Measurements from ENCODE around the gene ADH6.

The ADH6 gene

GRCh38 chr4:99161373-99162099, 57.5 kb downstream of the ADH6 start:
- Histone ChIP-seq H3K9me2 (replicated peaks; ENCODE audit: control insufficient read depth, low read length) (no peaks in the 10 kb centered on the region), H3K9me3 (ENCODE audit: control insufficient read depth, insufficient read depth, low read length) (no peaks in the 10 kb centered on the region), H3K27ac (ENCODE audit: low read depth, low read length) (no peak overlapping the region), H3K36me3 (ENCODE audit: control insufficient read depth, low read length) (no peaks in the 10 kb centered on the region), H3K79me2 (ENCODE audit: control insufficient read depth, low read length) (no peaks in the 10 kb centered on the region), H3K4me1 (ENCODE audit: control insufficient read depth, low read length) (no peaks in the 10 kb centered on the region), H3F3A (ENCODE audit: control insufficient read depth, insufficient read depth) (no peaks in the 10 kb centered on the region), H3K27me3 (ENCODE audit: control insufficient read depth, low read length) (no peaks in the 10 kb centered on the region), H3K4me3 (ENCODE audit: low read length) (no peak overlapping the region), H3K4me2 (ENCODE audit: low read length) (no peak overlapping the region), H4K20me1 (ENCODE audit: control insufficient read depth, insufficient read depth, low read depth, low read length) (no peaks in the 10 kb centered on the region)
- TF ChIP-seq CTCF (IDR thresholded peaks at IDR 0.05; ENCODE audit: low read depth, low read length, poor library complexity, severe bottlenecking) (no peak), EZH2phosphoT487 (IDR thresholded peaks at IDR 0.05; ENCODE audit: borderline replicate concordance, low read length) (no peak)

DNA sequence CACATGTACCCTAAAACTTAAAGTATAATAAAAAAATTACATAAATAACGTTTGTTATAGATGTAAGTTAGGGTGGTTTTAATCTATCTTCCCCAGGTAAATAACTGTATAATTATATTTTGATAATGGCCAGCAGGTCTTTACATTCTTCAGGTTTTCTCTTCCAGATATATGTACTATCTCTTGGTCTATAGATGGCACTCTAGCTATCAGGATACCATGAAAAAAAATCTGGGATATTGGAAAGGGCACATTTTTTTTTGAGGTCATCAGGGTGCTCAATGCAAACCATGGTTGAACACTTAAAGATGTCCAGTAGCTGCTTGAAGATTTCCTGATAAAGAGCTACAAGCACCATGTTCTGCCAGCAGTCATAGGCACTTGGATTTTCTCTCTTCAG, 59.3 kb downstream of the ADH6 start:
- H3K36me3 ChIP-seq (ENCODE audit: control insufficient read depth, low read length) = no peaks in the 10 kb centered on the region
- H3K27ac ChIP-seq (ENCODE audit: low read depth, low read length) = no peak overlapping the region
- H3K27me3 ChIP-seq (ENCODE audit: control insufficient read depth, low read length) = no peaks in the 10 kb centered on the region
- no peak overlapping the region for H3K4me3 ChIP-seq (ENCODE audit: low read length)
- no peaks in the 10 kb centered on the region for H3K79me2 ChIP-seq (ENCODE audit: control insufficient read depth, low read length)
- H3F3A ChIP-seq (ENCODE audit: control insufficient read depth, insufficient read depth) = no peaks in the 10 kb centered on the region
- TF ChIP-seq CTCF (IDR thresholded peaks at IDR 0.05; ENCODE audit: low read depth, low read length, poor library complexity, severe bottlenecking) (no peak), EZH2phosphoT487 (IDR thresholded peaks at IDR 0.05; ENCODE audit: borderline replicate concordance, low read length) (no peak)
- no peak overlapping the region for H3K4me2 ChIP-seq (ENCODE audit: low read length)
- no peaks in the 10 kb centered on the region for H3K4me1 ChIP-seq (ENCODE audit: control insufficient read depth, low read length)
- no peaks in the 10 kb centered on the region for H3K9me2 ChIP-seq (replicated peaks; ENCODE audit: control insufficient read depth, low read length)
- H3K9me3 ChIP-seq (ENCODE audit: control insufficient read depth, insufficient read depth, low read length) = no peaks in the 10 kb centered on the region
- no peaks in the 10 kb centered on the region for H4K20me1 ChIP-seq (ENCODE audit: control insufficient read depth, insufficient read depth, low read depth, low read length)

- no peak for TF ChIP-seq CTCF (IDR thresholded peaks at IDR 0.05; ENCODE audit: low read depth, low read length, poor library complexity, severe bottlenecking)
- TF ChIP-seq EZH2phosphoT487 (IDR thresholded peaks at IDR 0.05; ENCODE audit: borderline replicate concordance, low read length) = no peak
- H3K4me1 ChIP-seq (ENCODE audit: control insufficient read depth, low read length) = no peaks in the 10 kb centered on the region
Observed at GRCh38 chr4:99157478-99157935, 61.5 kb downstream of the ADH6 start.

More at GRCh38 chr4:99157478-99157935, 61.5 kb downstream of the ADH6 start:
- Histone ChIP-seq H3K27ac (ENCODE audit: low read depth, low read length) (no peak overlapping the region), H3K9me3 (ENCODE audit: control insufficient read depth, insufficient read depth, low read length) (no peaks in the 10 kb centered on the region), H3K36me3 (ENCODE audit: control insufficient read depth, low read length) (no peaks in the 10 kb centered on the region), H3K4me2 (ENCODE audit: low read length) (no peak overlapping the region), H3K27me3 (ENCODE audit: control insufficient read depth, low read length) (no peaks in the 10 kb centered on the region), H3F3A (ENCODE audit: control insufficient read depth, insufficient read depth) (no peaks in the 10 kb centered on the region), H3K4me3 (ENCODE audit: low read length) (no peak overlapping the region), H4K20me1 (ENCODE audit: control insufficient read depth, insufficient read depth, low read depth, low read length) (no peaks in the 10 kb centered on the region), H3K9me2 (replicated peaks; ENCODE audit: control insufficient read depth, low read length) (no peaks in the 10 kb centered on the region), H3K79me2 (ENCODE audit: control insufficient read depth, low read length) (no peaks in the 10 kb centered on the region)

All from DOHH2 (cell line).